Nephron progenitor cell (in vitro differentiated cells): ENCODE results near the gene UBE2Q1.

Experiments
- DNase-seq: peaks from one replicate; pipeline ENCODE4 v3.0.0; 2021
- H3K27ac Mint-ChIP-seq: 2 replicates; pipeline ENCODE4 v1.8.0; 2021; ENCODE audit warnings: mild to moderate bottlenecking, moderate library complexity, mixed read lengths
- H3K27me3 Mint-ChIP-seq: 2 replicates; pipeline ENCODE4 v1.8.0; 2021; ENCODE audit warnings: mild to moderate bottlenecking, low read depth, mixed read lengths; ENCODE audit not compliant: poor library complexity
- H3K36me3 Mint-ChIP-seq: 2 replicates; pipeline ENCODE4 v1.8.0; 2021; ENCODE audit warnings: low read depth, mixed read lengths
- H3K4me1 Mint-ChIP-seq: 2 replicates; pipeline ENCODE4 v1.8.0; 2021; ENCODE audit warnings: mixed read lengths
- H3K4me3 Mint-ChIP-seq: 2 replicates; pipeline ENCODE4 v1.8.0; 2021; ENCODE audit warnings: mild to moderate bottlenecking, moderate library complexity, mixed read lengths
- H3K9me3 Mint-ChIP-seq: 2 replicates; pipeline ENCODE4 v1.8.0; 2021; ENCODE audit warnings: mild to moderate bottlenecking, moderate library complexity, mixed read lengths
- TF ChIP-seq, protein P1 (sequence below): fragments of 200-600 bp; sonication (generic); IDR thresholded peaks from 2 replicates; pipeline ENCODE4 v1.5.0; 2021; ENCODE audit warnings: antibody characterized with exemption

UBE2Q1 gene

DNA sequence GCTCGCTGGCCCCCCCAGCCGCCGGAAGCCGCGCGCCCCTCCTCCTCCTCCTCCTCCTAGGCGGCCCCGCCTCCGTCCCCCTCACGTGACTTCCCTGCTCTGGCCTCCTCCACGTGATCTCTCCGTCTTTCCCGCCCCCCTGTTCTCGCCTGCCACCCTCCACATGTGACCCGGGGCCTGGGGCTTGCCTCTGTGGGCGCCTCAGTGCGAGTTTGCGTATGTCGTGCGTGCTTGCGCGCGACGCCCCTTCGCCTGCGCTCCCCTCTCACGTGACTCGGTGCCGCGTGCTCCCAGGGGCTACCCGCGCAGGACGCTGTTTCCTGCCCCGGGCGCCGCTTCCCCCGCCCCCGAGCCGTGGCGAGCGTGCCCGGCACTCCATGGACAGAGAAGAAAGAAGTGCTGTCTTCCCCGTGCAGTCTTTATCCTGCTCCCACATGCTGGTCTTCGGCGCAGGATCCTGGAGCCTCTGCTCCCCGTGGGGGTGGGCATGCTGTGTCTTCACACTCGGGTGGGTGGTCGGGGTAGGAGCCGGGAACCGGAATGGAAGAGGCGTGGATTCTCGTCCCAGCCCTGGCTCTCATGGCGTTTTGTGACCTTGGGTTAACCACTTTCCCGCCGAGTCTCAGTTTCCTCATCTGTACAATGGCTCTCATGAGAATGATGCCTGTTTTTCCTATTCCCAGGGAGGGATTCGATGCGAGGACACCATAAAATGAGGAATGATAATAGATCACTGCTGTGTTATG lies 431 bp upstream of the UBE2Q1 start:
- Mint-ChIP-seq H3K36me3 (peaks cover 21% of the 10 kb centered on the region), H3K27me3 (peaks cover 7% of the 10 kb centered on the region), H3K4me1 (peaks cover 54% of the 10 kb centered on the region), H3K4me3 (peak overlapping the region; percentile 82), H3K27ac (peak overlapping the region; percentile 91), H3K9me3 (no peaks in the 10 kb centered on the region)
- peak; percentile 97 for DNase-seq
- TF ChIP-seq, protein P1, sequence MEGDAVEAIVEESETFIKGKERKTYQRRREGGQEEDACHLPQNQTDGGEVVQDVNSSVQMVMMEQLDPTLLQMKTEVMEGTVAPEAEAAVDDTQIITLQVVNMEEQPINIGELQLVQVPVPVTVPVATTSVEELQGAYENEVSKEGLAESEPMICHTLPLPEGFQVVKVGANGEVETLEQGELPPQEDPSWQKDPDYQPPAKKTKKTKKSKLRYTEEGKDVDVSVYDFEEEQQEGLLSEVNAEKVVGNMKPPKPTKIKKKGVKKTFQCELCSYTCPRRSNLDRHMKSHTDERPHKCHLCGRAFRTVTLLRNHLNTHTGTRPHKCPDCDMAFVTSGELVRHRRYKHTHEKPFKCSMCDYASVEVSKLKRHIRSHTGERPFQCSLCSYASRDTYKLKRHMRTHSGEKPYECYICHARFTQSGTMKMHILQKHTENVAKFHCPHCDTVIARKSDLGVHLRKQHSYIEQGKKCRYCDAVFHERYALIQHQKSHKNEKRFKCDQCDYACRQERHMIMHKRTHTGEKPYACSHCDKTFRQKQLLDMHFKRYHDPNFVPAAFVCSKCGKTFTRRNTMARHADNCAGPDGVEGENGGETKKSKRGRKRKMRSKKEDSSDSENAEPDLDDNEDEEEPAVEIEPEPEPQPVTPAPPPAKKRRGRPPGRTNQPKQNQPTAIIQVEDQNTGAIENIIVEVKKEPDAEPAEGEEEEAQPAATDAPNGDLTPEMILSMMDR = no peak

DNA sequence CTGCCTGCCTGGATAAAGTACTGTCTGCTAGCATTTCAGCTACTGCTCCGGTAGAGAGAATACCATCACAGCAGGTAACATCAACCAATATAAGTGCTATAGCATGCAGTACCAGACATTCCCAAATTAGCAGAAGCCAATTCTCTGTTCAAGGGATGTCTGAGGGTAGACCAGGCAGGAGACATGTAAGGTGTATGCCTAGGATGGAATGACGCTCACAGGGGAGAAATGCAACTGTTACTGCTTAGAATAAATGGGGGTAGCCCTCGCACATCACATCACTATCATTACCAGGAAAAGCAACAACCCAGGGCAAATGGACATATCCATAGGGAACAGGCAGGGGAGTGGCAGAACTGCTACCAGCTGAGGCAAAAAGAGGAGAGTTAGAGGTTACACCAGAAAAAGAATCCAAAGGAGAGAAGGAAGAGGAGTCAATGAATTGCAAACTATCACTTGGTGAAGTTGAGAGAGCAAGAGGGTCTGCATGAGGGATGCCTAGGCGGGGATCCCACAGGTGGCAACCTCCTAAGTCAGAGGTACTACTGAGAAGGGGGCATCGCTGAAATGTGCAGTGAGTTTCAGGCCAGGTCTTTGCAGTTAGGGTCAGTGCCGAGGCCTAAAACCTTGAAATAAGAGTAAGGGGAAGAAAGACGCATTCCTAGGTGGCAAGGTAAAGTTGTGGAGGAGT lies 1.1 kb downstream of the UBE2Q1 start:
- Mint-ChIP-seq H3K4me1 (peaks cover 60% of the 10 kb centered on the region), H3K27me3 (no peaks in the 10 kb centered on the region), H3K36me3 (peaks cover 36% of the 10 kb centered on the region), H3K27ac (peak overlapping the region; percentile 89), H3K4me3 (peak overlapping the region; percentile 94), H3K9me3 (no peaks in the 10 kb centered on the region)
- TF ChIP-seq, protein P1 = no peak
- DNase-seq = no peak

DNA sequence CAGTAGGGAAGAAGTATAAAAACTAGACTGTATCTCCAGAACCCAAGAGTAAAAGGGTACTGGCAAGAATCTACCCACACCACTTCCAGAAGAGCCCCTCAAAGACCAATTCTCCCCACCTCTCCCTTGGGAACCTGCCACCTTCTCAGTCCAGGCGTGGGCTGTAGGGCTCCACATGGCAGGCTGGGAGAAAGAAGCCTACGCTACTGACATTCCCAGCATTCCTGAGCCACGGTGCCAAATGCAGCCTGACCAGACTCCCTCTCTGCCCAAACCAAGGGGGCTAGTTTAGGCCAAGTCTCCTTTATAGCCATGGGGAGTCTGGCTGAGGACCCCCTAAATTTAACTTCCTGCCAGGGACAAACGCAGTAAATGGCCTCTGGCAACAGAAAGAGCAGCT lies 2.0 kb downstream of the UBE2Q1 start:
- H3K36me3 Mint-ChIP-seq = peaks cover 43% of the 10 kb centered on the region
- DNase-seq = peak; percentile 57
- H3K4me1 Mint-ChIP-seq = peaks cover 58% of the 10 kb centered on the region
- TF ChIP-seq, protein P1 = no peak
- H3K27ac Mint-ChIP-seq = peak overlapping the region; percentile 79
- H3K4me3 Mint-ChIP-seq = peak overlapping the region; percentile 94
- no peaks in the 10 kb centered on the region for H3K27me3 Mint-ChIP-seq
- no peaks in the 10 kb centered on the region for H3K9me3 Mint-ChIP-seq

DNA sequence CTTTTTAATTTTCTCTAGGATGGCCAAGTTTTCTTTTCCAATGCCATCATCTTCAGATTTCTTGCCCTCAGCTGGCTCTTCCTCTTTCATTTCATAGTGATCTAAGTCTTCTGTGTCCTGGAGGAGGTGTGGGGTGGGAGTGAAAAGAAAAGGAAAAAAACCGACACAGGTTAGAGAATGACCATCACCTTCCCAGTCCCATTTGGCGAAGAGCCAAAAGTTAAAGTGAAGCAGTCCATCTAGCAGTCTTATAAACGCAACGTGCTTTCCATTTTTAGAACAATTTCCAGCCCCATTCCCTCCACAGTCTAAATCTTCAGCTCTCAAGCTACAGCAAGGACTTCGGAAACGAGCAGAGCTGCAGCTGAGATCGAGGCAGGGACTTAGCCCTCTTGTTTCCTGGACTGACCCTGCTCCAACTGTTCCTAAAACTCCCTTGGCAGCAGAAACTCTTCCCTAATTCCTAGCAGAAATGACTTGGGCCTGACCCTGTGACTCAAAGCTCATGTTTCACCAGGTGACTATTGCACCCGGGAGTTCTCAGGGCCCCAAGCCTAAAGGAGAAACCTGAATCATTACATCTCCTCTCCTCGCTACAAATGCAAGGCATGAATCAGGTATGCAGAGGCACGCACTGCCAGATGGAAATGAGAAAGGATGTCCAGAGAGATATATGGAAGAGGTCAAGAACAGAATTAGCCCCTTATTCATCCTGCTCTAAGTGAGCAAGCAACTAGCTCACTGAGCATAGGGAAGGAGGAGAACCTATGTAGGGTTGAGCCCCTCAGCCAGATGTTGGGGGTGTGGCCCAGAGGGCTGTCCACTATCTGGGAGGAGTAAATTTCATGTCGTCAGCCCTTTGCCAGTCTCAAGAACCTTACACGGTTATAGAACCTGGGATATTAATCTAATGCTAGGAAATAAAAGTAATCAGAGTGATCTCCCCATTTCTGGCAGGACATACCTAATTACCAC lies 5.1 kb downstream of the UBE2Q1 start:
- Mint-ChIP-seq H3K36me3 (peaks cover 66% of the 10 kb centered on the region), H3K9me3 (no peaks in the 10 kb centered on the region), H3K4me3 (no peak overlapping the region), H3K27ac (no peak overlapping the region), H3K4me1 (peaks cover 44% of the 10 kb centered on the region), H3K27me3 (no peaks in the 10 kb centered on the region)
- no peak for DNase-seq
- TF ChIP-seq, protein P1 = no peak

DNA sequence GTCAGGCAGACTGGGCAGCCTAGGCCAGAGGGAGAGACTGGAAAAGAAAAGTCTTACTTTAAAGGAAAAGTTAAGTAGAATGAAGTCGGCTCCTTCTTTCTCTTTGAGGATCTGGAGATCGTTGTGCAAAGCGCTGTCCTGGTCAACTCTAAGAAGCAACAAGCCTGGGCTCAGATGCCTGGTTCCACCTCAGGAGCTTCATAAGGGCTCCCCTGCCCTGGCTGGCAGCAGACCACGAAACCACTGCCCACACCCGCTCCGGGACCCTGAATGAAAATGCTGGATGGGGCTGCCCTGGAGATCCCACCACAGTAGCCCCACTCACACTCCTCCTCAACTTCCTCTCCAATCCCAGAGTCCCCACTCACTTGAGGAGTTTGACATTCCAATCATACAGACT lies 6.4 kb downstream of the UBE2Q1 start:
- Mint-ChIP-seq H3K27me3 (peaks cover 3% of the 10 kb centered on the region), H3K4me1 (peaks cover 44% of the 10 kb centered on the region), H3K4me3 (no peak overlapping the region), H3K36me3 (peaks cover 66% of the 10 kb centered on the region), H3K9me3 (no peaks in the 10 kb centered on the region), H3K27ac (no peak overlapping the region)
- no peak for DNase-seq
- TF ChIP-seq, protein P1 = no peak
